ENCODE measurements around the gene TEX50. TPM values are rescaled to one million over a fixed set of nuclear protein-coding genes. Genes with fewer than 3 reads are reported as not detected.
"Not testable (repeated sequence)": the region's sequence is repeated elsewhere in the genome, so short reads cannot be mapped to it uniquely, and the experiment has no call there.

TEX50 gene
- not detected in 2 replicates for total RNA-seq

GRCh38 chr1:173635116-173635515 lies at the start of gene TEX50:
Gene TEX50, plus strand, starts transcription at chr1:173635338. Its CDS starts 184 bp downstream, at chr1:173635522.
- no peak for DNase-seq (ENCODE audit: low read depth in 2 of 2)

- DNase-seq (ENCODE audit: low read depth in 2 of 2) = peak in 1 of 2 donors; percentile 6
Observed at GRCh38 chr1:173590557-173590956, 44.6 kb upstream of the TEX50 start.

GRCh38 chr1:173591138-173591537 lies 44.0 kb upstream of the TEX50 start:
- DNase-seq (ENCODE audit: low read depth in 2 of 2) = not testable (repeated sequence)

- no peak for DNase-seq (ENCODE audit: low read depth in 2 of 2)
Observed at GRCh38 chr1:173596097-173596825, 38.9 kb upstream of the TEX50 start.

GRCh38 chr1:173601588-173601987 lies 33.5 kb upstream of the TEX50 start:
- DNase-seq (ENCODE audit: low read depth in 2 of 2) = no peak

- peak in 1 of 2 donors; percentile 83 for DNase-seq (ENCODE audit: low read depth in 2 of 2)
Observed at GRCh38 chr1:173603056-173603591, 32.0 kb upstream of the TEX50 start, which contains the start of gene SLC9C2. Gene SLC9C2, minus strand, starts transcription at chr1:173603072. Its CDS starts 1,296 bp downstream, at chr1:173601776.

GRCh38 chr1:173608503-173609216 lies 26.5 kb upstream of the TEX50 start:
- DNase-seq (ENCODE audit: low read depth in 2 of 2) = no peak

GRCh38 chr1:173613086-173613485 lies 22.1 kb upstream of the TEX50 start:
- DNase-seq (ENCODE audit: low read depth in 2 of 2) = not testable (repeated sequence)

- DNase-seq (ENCODE audit: low read depth in 2 of 2) = no peak
Observed at GRCh38 chr1:173616859-173617258, 18.3 kb upstream of the TEX50 start.

GRCh38 chr1:173627269-173627668 lies 7.9 kb upstream of the TEX50 start:
- DNase-seq (ENCODE audit: low read depth in 2 of 2) = no peak

GRCh38 chr1:173628888-173629287 lies 6.2 kb upstream of the TEX50 start:
- DNase-seq (ENCODE audit: low read depth in 2 of 2) = no peak

- not testable (repeated sequence) for DNase-seq (ENCODE audit: low read depth in 2 of 2)
Observed at GRCh38 chr1:173637236-173638042, 2.3 kb downstream of the TEX50 start.

- DNase-seq (ENCODE audit: low read depth in 2 of 2) = no peak
Observed at GRCh38 chr1:173638043-173639021, 3.2 kb downstream of the TEX50 start.

GRCh38 chr1:173639102-173639501 lies 4.0 kb downstream of the TEX50 start:
- DNase-seq (ENCODE audit: low read depth in 2 of 2) = no peak

GRCh38 chr1:173642450-173643139 lies 7.5 kb downstream of the TEX50 start:
- peak in 1 of 2 donors; percentile 10 for DNase-seq (ENCODE audit: low read depth in 2 of 2)

GRCh38 chr1:173646656-173647055 lies 11.5 kb downstream of the TEX50 start:
- DNase-seq (ENCODE audit: low read depth in 2 of 2) = no peak

- DNase-seq (ENCODE audit: low read depth in 2 of 2) = peak in 1 of 2 donors; percentile 3
Observed at GRCh38 chr1:173648880-173649605, 13.9 kb downstream of the TEX50 start.

GRCh38 chr1:173660306-173660705 lies 25.2 kb downstream of the TEX50 start:
- DNase-seq (ENCODE audit: low read depth in 2 of 2) = no peak

- DNase-seq (ENCODE audit: low read depth in 2 of 2) = no peak
Observed at GRCh38 chr1:173661271-173661670, 26.1 kb downstream of the TEX50 start.

All from lung microvascular endothelial cell (primary cell).